OCI-LY7 (cell line): Measurements from ENCODE around the gene RSPH4A.

Experiments
- EZH2phosphoT487 ChIP-seq: fragments of 200-600 bp; sonication (generic); IDR thresholded peaks from 2 replicates; pipeline ENCODE4 v1.6.1; 2018; ENCODE audit warnings: low read depth, borderline replicate concordance, mild to moderate bottlenecking, mixed run types, antibody characterized with exemption, low read length, moderate library complexity, mixed read lengths
- TF ChIP-seq, protein P1 (sequence below): fragments of 200-600 bp; sonication (generic); conservative IDR thresholded peaks from 2 replicates; pipeline ENCODE4 v1.5.1; 2014; ENCODE audit warnings: mild to moderate bottlenecking, antibody characterized with exemption, low read length, moderate library complexity, mixed read lengths

GRCh38 chr6:116672306-116672705 lies 56.0 kb downstream of the RSPH4A start:
- TF ChIP-seq, protein P1, sequence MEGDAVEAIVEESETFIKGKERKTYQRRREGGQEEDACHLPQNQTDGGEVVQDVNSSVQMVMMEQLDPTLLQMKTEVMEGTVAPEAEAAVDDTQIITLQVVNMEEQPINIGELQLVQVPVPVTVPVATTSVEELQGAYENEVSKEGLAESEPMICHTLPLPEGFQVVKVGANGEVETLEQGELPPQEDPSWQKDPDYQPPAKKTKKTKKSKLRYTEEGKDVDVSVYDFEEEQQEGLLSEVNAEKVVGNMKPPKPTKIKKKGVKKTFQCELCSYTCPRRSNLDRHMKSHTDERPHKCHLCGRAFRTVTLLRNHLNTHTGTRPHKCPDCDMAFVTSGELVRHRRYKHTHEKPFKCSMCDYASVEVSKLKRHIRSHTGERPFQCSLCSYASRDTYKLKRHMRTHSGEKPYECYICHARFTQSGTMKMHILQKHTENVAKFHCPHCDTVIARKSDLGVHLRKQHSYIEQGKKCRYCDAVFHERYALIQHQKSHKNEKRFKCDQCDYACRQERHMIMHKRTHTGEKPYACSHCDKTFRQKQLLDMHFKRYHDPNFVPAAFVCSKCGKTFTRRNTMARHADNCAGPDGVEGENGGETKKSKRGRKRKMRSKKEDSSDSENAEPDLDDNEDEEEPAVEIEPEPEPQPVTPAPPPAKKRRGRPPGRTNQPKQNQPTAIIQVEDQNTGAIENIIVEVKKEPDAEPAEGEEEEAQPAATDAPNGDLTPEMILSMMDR, result no peak
- no peak for TF ChIP-seq EZH2phosphoT487
